OCI-LY1 (cell line): ENCODE results near the gene CDH13.

Source experiments
- H2AFZ ChIP-seq: fragments of 200-600 bp; sonication (generic), shearing (Covaris generic); 2 replicates; pipeline ENCODE4 v1.6.0; 2014; ENCODE audit warnings: antibody characterized with exemption, mild to moderate bottlenecking, low read length
- H3F3A ChIP-seq: fragments of 200-600 bp; sonication (generic), shearing (Covaris generic); 2 replicates; pipeline ENCODE4 v1.6.0; 2014; ENCODE audit warnings: mild to moderate bottlenecking, antibody characterized with exemption, low read length, moderate library complexity; ENCODE audit not compliant: insufficient read depth
- H3K27ac ChIP-seq: fragments of 200-600 bp; sonication (generic); 2 replicates; pipeline ENCODE4 v1.5.1; 2014; ENCODE audit warnings: low read length, mixed run types, mild to moderate bottlenecking, low read depth; ENCODE audit not compliant: poor library complexity, severe bottlenecking
- H3K27me3 ChIP-seq: fragments of 200-600 bp; sonication (generic); 2 replicates; pipeline ENCODE4 v1.6.0; 2014; ENCODE audit warnings: antibody characterized with exemption, mild to moderate bottlenecking, low read length, moderate library complexity; ENCODE audit not compliant: insufficient read depth
- H3K36me3 ChIP-seq: fragments of 200-600 bp; sonication (generic); 2 replicates; pipeline ENCODE4 v1.6.1; 2014; ENCODE audit warnings: mild to moderate bottlenecking, antibody characterized with exemption, low read length, moderate library complexity, mixed read lengths; ENCODE audit not compliant: insufficient read depth
- H3K4me1 ChIP-seq: fragments of 200-600 bp; sonication (generic); 2 replicates; pipeline ENCODE4 v1.5.1; 2014; ENCODE audit warnings: mild to moderate bottlenecking, low read length, moderate library complexity; ENCODE audit not compliant: insufficient read depth, severe bottlenecking
- H3K4me2 ChIP-seq: fragments of 200-600 bp; sonication (generic), shearing (Covaris generic); 2 replicates; pipeline ENCODE4 v1.6.1; 2014; ENCODE audit warnings: low read length
- H3K4me3 ChIP-seq: fragments of 200-600 bp; sonication (generic); 2 replicates; pipeline ENCODE4 v1.5.1; 2014; ENCODE audit warnings: low read length, low read depth, mild to moderate bottlenecking, mixed read lengths; ENCODE audit not compliant: poor library complexity, severe bottlenecking
- H3K79me2 ChIP-seq: fragments of 200-600 bp; shearing (Covaris generic); 2 replicates; pipeline ENCODE4 v1.6.1; 2016; ENCODE audit warnings: mixed run types, low read length, mixed read lengths; ENCODE audit not compliant: insufficient read depth
- H3K9ac ChIP-seq: fragments of 200-600 bp; sonication (generic), shearing (Covaris generic); 2 replicates; pipeline ENCODE4 v1.6.1; 2014; ENCODE audit warnings: mild to moderate bottlenecking, low read length, mixed read lengths
- H3K9me2 ChIP-seq: fragments of 200-600 bp; sonication (generic), shearing (Covaris generic); 2 replicates; pipeline ENCODE4 v1.6.1; 2014; ENCODE audit warnings: low read depth, mild to moderate bottlenecking, low read length, mixed read lengths
- H3K9me3 ChIP-seq: fragments of 200-600 bp; shearing (Covaris generic); 2 replicates; pipeline ENCODE4 v1.6.1; 2014; ENCODE audit warnings: low read length, mixed read lengths
- H4K20me1 ChIP-seq: fragments of 200-600 bp; sonication (generic), shearing (Covaris generic); 2 replicates; pipeline ENCODE4 v1.6.0; 2016; ENCODE audit warnings: mild to moderate bottlenecking, low read length; ENCODE audit not compliant: insufficient read depth
- EZH2 ChIP-seq: fragments of 200-600 bp; sonication (generic), shearing (Covaris generic); IDR thresholded peaks from 2 replicates; pipeline ENCODE4 v1.8.0; 2017; ENCODE audit warnings: borderline replicate concordance, mixed run types, mild to moderate bottlenecking, antibody characterized with exemption, low read length, moderate library complexity, mixed read lengths
- TF ChIP-seq, protein P1 (sequence below): fragments of 200-600 bp; sonication (generic), shearing (Covaris generic); IDR thresholded peaks from 2 replicates; pipeline ENCODE4 v1.5.1; 2017; ENCODE audit warnings: mild to moderate bottlenecking, antibody characterized with exemption, low read length, moderate library complexity, mixed read lengths

CDH13 gene

DNA sequence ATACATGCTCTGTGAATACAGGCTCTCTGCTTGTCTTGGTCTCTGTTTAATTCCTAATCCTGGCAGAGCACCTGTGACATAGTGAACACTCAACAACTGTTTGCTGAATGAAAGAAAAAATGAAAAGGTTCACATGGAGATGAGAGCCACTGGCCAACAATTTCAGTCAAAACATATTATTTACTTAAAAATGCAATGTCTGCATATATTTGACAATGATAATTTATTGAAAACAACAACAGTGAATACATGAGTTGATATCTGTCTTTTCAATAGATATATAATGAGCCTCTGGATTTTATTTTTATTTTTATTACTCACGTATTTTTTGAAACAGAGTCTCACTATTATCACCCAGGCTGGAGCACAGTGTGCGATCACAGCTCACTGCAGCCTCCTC lies 136.6 kb downstream of the CDH13 start:
- Histone ChIP-seq H2AFZ (no peak overlapping the region), H3K9ac (no peak overlapping the region), H3K36me3 (no peaks in the 10 kb centered on the region), H3K4me1 (no peaks in the 10 kb centered on the region), H3K79me2 (no peaks in the 10 kb centered on the region), H3K9me2 (no peaks in the 10 kb centered on the region), H3K9me3 (no peaks in the 10 kb centered on the region), H3K4me2 (no peak overlapping the region), H3K27me3 (no peaks in the 10 kb centered on the region; the same call in 1 of the 2 replicates), H4K20me1 (no peaks in the 10 kb centered on the region), H3F3A (no peaks in the 10 kb centered on the region), H3K27ac (no peak overlapping the region), H3K4me3 (no peak overlapping the region)
- TF ChIP-seq, protein P1, sequence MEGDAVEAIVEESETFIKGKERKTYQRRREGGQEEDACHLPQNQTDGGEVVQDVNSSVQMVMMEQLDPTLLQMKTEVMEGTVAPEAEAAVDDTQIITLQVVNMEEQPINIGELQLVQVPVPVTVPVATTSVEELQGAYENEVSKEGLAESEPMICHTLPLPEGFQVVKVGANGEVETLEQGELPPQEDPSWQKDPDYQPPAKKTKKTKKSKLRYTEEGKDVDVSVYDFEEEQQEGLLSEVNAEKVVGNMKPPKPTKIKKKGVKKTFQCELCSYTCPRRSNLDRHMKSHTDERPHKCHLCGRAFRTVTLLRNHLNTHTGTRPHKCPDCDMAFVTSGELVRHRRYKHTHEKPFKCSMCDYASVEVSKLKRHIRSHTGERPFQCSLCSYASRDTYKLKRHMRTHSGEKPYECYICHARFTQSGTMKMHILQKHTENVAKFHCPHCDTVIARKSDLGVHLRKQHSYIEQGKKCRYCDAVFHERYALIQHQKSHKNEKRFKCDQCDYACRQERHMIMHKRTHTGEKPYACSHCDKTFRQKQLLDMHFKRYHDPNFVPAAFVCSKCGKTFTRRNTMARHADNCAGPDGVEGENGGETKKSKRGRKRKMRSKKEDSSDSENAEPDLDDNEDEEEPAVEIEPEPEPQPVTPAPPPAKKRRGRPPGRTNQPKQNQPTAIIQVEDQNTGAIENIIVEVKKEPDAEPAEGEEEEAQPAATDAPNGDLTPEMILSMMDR = no peak
- no peak for TF ChIP-seq EZH2

DNA sequence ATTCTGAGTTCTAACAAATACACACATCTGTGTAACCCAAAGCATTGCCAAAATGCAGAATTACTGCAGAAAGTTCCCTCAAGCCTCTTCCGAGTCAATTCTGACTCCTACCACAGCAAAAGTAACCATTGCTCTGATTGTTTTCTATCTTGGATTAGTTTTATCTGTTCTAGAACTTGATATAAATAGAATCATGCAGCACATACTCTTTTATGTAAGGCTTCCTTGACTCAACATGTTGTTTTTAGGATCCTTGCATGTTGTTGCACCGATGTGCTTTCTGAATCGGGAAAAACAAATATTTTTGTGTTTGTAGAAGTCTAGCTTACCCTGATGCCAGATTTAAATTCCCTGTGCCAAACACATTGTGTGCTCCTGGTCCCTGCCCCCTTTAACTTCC lies 140.4 kb downstream of the CDH13 start:
- no peaks in the 10 kb centered on the region for H4K20me1 ChIP-seq
- H3K9me3 ChIP-seq = no peaks in the 10 kb centered on the region
- H3K36me3 ChIP-seq = no peaks in the 10 kb centered on the region
- no peak overlapping the region for H3K4me3 ChIP-seq
- H3K4me2 ChIP-seq = no peak overlapping the region
- TF ChIP-seq EZH2 = no peak
- TF ChIP-seq, protein P1 = no peak
- H3K27ac ChIP-seq = no peak overlapping the region
- H3K4me1 ChIP-seq = no peaks in the 10 kb centered on the region
- no peaks in the 10 kb centered on the region for H3K9me2 ChIP-seq
- no peaks in the 10 kb centered on the region for H3K79me2 ChIP-seq
- H3K27me3 ChIP-seq = no peaks in the 10 kb centered on the region; the same call in 1 of the 2 replicates
- H3K9ac ChIP-seq = no peak overlapping the region
- no peaks in the 10 kb centered on the region for H3F3A ChIP-seq
- H2AFZ ChIP-seq = no peak overlapping the region

DNA sequence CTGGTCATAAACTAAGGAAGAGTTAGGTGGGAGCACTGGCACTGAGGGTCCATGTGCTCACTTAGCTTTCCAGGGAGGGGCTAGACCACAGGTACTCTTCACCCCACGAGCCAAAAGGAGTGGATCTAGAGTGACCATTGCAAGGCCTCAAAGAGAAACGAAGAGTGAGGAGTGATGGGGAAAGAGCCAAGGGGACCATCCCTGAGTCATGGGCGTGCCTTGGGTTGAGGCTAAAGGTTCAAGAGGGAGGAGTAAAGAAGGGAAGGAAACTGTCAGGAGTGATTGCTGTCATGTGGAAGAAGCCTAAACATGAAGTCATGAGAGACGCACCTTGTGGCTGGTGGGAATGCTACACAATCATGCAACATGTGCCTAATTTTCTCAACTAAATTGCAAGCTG lies 141.0 kb downstream of the CDH13 start:
- H4K20me1 ChIP-seq = no peaks in the 10 kb centered on the region
- H3K9me2 ChIP-seq = no peaks in the 10 kb centered on the region
- H2AFZ ChIP-seq = no peak overlapping the region
- H3K79me2 ChIP-seq = no peaks in the 10 kb centered on the region
- H3K9me3 ChIP-seq = no peaks in the 10 kb centered on the region
- no peaks in the 10 kb centered on the region for H3K4me1 ChIP-seq
- no peaks in the 10 kb centered on the region for H3K36me3 ChIP-seq
- H3F3A ChIP-seq = no peaks in the 10 kb centered on the region
- no peak overlapping the region for H3K4me3 ChIP-seq
- H3K9ac ChIP-seq = no peak overlapping the region
- TF ChIP-seq, protein P1 = no peak
- no peak for TF ChIP-seq EZH2
- no peak overlapping the region for H3K4me2 ChIP-seq
- H3K27me3 ChIP-seq = no peaks in the 10 kb centered on the region; the same call in 1 of the 2 replicates
- no peak overlapping the region for H3K27ac ChIP-seq
